Measurements from ENCODE around the gene TMEM45B.

TMEM45B gene

DNA sequence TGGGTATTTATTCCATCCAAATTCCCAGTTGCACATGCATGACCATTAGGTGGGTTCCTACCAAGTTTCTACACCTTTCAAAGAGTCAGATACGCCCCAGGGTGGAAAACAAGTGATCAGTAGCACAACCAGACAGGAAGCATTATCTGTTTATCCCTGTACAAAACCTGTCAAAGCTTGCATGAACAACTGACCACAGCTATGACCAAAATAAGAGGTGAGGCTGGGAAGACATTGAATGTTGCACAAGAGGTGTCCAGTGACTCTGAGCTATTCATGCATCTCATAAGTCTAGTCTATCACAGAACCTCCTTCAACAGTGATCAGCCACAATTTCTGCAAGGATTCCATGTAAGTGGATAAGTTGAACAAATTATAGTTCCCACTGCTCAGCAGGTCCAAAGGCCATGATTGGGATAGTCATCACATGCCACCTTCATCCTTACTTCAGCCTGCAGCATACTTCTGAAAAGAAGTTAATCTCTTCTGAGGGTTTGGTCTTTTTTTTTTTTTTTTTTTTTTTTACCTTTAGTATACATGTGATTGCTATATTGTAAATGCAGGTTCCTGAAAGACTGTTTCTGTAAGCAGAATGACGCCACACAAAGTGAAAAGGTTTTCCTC lies 28.0 kb upstream of the TMEM45B start:
- TF ChIP-seq, protein P1, sequence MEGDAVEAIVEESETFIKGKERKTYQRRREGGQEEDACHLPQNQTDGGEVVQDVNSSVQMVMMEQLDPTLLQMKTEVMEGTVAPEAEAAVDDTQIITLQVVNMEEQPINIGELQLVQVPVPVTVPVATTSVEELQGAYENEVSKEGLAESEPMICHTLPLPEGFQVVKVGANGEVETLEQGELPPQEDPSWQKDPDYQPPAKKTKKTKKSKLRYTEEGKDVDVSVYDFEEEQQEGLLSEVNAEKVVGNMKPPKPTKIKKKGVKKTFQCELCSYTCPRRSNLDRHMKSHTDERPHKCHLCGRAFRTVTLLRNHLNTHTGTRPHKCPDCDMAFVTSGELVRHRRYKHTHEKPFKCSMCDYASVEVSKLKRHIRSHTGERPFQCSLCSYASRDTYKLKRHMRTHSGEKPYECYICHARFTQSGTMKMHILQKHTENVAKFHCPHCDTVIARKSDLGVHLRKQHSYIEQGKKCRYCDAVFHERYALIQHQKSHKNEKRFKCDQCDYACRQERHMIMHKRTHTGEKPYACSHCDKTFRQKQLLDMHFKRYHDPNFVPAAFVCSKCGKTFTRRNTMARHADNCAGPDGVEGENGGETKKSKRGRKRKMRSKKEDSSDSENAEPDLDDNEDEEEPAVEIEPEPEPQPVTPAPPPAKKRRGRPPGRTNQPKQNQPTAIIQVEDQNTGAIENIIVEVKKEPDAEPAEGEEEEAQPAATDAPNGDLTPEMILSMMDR (IDR thresholded peaks at IDR 0.05; ENCODE audit: insufficient read depth, low read length, poor library complexity, severe bottlenecking): no peak
- DNase-seq (ENCODE audit: extremely low read depth, insufficient read length): no peak
- no peaks in the 10 kb centered on the region for H3K36me3 ChIP-seq (ENCODE audit: control insufficient read depth, insufficient read depth, low read length)
- no peaks in the 10 kb centered on the region for H3K27me3 ChIP-seq (replicated peaks; ENCODE audit: control insufficient read depth, insufficient read depth, low read length)
- H3K4me3 ChIP-seq (replicated peaks; ENCODE audit: low read depth, low read length): no peak overlapping the region

DNA sequence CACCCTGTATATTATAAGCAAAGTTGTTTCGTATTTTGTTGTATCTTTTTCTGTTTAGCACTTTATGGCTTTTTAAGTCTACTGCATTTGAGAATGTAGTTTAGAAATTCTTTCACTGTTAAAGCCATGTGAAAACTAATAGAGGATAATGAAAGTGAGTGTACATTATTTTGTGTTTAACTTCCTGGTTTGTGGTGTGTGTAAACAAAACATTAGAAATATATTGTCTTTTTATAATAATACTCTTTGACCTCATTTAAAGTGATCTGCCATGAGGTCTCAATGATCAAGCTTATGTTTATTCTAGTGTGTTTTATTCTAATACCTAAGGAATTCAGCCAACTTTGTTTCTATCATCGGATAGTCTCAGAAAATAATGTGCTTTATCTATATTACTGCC lies 27.4 kb upstream of the TMEM45B start:
- Histone ChIP-seq H3K27me3 (replicated peaks; ENCODE audit: control insufficient read depth, insufficient read depth, low read length) (no peaks in the 10 kb centered on the region), H3K36me3 (ENCODE audit: control insufficient read depth, insufficient read depth, low read length) (no peaks in the 10 kb centered on the region), H3K4me3 (replicated peaks; ENCODE audit: low read depth, low read length) (no peak overlapping the region)
- no peak for DNase-seq (ENCODE audit: extremely low read depth, insufficient read length)
- TF ChIP-seq, protein P1 (IDR thresholded peaks at IDR 0.05; ENCODE audit: insufficient read depth, low read length, poor library complexity, severe bottlenecking): no peak

DNA sequence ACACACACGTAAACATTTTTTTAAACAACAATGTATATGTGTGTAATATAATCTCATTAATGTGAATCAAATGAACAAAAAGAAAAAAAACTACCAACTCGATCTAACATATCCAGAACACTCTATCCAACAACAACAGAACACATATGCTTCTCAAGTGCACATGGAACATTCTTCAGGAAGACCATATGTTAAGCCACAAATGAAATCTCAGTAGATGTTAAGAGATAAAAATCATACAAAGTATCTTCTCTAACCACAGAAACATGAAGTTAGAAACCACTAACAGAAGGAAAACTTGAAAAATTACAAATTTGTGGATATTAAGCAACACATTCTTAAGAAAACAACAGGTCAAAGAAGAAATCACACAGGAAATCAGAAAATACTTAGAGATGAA lies 25.5 kb upstream of the TMEM45B start:
- Histone ChIP-seq H3K36me3 (ENCODE audit: control insufficient read depth, insufficient read depth, low read length) (no peaks in the 10 kb centered on the region), H3K27me3 (replicated peaks; ENCODE audit: control insufficient read depth, insufficient read depth, low read length) (no peaks in the 10 kb centered on the region), H3K4me3 (replicated peaks; ENCODE audit: low read depth, low read length) (no peak overlapping the region)
- TF ChIP-seq, protein P1 (IDR thresholded peaks at IDR 0.05; ENCODE audit: insufficient read depth, low read length, poor library complexity, severe bottlenecking): no peak
- DNase-seq (ENCODE audit: extremely low read depth, insufficient read length): no peak

DNA sequence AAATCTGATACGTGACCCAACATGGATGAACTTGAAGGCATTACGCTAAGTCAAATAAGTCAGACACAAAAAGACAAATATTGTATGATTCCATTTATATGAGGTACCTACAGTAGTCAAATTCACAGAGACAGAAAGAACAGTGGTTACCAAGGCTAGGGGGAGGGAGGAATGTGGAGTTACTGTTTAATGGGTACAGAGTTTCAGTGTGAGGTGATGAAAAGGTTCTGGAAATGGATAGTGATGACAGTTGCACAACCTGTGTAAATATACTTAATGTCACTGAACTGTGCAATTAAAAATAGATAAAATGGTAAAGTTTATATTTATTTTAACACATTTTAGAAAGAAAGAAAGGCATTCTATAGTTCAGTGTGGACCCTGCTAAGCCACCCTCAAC lies 24.1 kb upstream of the TMEM45B start:
- no peaks in the 10 kb centered on the region for H3K27me3 ChIP-seq (replicated peaks; ENCODE audit: control insufficient read depth, insufficient read depth, low read length)
- no peaks in the 10 kb centered on the region for H3K36me3 ChIP-seq (ENCODE audit: control insufficient read depth, insufficient read depth, low read length)
- no peak overlapping the region for H3K4me3 ChIP-seq (replicated peaks; ENCODE audit: low read depth, low read length)
- DNase-seq (ENCODE audit: extremely low read depth, insufficient read length): no peak
- TF ChIP-seq, protein P1 (IDR thresholded peaks at IDR 0.05; ENCODE audit: insufficient read depth, low read length, poor library complexity, severe bottlenecking): no peak

- no peak overlapping the region for H3K4me3 ChIP-seq (replicated peaks; ENCODE audit: low read depth, low read length)
- no peak for DNase-seq (ENCODE audit: extremely low read depth, insufficient read length)
- no peaks in the 10 kb centered on the region for H3K36me3 ChIP-seq (ENCODE audit: control insufficient read depth, insufficient read depth, low read length)
- H3K27me3 ChIP-seq (replicated peaks; ENCODE audit: control insufficient read depth, insufficient read depth, low read length): no peaks in the 10 kb centered on the region
- TF ChIP-seq, protein P1 (IDR thresholded peaks at IDR 0.05; ENCODE audit: insufficient read depth, low read length, poor library complexity, severe bottlenecking): no peak
These were observed 23.0 kb upstream of the TMEM45B start for GRCh38 chr11:129792663-129793062.

DNA sequence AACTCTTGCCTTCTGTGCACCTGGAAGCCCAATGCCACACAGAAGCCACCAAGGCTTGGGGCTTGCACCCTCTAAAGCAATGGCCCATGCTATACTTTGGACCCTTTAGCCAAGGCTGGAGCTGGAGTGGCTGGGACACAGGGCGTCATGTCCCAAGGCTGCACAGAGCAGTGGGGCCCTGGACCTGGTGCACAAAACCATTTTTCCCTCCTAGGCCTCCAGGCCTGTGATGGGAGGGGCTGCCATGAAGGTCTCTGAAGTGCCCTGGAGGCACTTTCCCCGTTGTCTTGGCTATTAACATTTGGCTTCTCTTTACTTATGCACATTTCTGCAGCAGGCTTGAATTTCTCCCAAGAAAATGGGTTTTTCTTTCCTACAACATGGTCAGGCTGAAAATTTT lies 20.6 kb upstream of the TMEM45B start:
- Histone ChIP-seq H3K4me3 (replicated peaks; ENCODE audit: low read depth, low read length) (no peak overlapping the region), H3K36me3 (ENCODE audit: control insufficient read depth, insufficient read depth, low read length) (no peaks in the 10 kb centered on the region), H3K27me3 (replicated peaks; ENCODE audit: control insufficient read depth, insufficient read depth, low read length) (no peaks in the 10 kb centered on the region)
- TF ChIP-seq, protein P1 (IDR thresholded peaks at IDR 0.05; ENCODE audit: insufficient read depth, low read length, poor library complexity, severe bottlenecking): no peak
- DNase-seq (ENCODE audit: extremely low read depth, insufficient read length): no peak

Data from GM06990 (cell line).